ENCODE results near the gene SIPA1L3. TPM values are rescaled to one million over a fixed set of nuclear protein-coding genes. Genes with fewer than 3 reads are reported as not detected.

The SIPA1L3 gene
- total RNA-seq, 1 donor from 2014 or later: 9.4 TPM

DNA sequence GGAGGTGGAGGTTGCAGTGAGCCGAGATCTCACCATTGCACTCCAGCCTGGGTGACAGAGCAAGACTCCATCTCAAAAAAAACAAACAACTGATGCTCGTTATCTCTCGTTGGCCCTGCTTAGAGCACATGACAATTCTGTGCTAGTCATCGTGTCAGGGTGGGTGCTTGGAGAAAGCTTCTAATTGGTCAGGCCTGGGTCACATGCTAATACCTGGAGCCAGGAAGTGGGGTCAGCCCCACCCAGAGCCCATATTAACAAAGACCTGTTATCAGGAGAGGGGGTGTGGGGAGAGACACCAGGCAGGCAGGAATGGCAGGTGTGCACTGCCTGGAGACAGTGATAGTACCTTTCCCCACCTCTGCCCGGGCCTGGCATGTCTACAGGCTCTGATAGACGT, 232.1 kb downstream of the SIPA1L3 start:
- no peak for FAIRE-seq
- DNase-seq (ENCODE audit: low spot score in 2 of 2): no peak

DNA sequence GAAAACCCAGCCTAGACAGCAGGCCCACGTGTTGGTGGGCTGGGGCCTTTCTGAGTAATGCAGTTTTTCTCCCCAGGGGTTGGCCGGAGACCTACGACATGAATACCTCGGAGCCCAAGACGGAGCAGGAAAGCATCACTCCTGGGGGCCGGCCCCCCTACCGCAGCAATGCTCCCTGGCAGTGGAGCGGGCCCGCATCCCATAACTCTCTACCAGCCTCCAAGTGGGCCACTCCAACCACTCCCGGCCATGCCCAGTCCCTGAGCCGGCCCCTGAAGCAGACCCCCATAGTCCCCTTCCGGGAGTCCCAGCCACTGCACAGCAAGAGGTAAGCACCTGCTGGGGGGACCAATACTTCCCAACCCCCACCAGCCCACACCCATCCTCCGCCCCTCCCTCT, 234.1 kb downstream of the SIPA1L3 start:
- no peak for DNase-seq (ENCODE audit: low spot score in 2 of 2)
- no peak for FAIRE-seq

DNA sequence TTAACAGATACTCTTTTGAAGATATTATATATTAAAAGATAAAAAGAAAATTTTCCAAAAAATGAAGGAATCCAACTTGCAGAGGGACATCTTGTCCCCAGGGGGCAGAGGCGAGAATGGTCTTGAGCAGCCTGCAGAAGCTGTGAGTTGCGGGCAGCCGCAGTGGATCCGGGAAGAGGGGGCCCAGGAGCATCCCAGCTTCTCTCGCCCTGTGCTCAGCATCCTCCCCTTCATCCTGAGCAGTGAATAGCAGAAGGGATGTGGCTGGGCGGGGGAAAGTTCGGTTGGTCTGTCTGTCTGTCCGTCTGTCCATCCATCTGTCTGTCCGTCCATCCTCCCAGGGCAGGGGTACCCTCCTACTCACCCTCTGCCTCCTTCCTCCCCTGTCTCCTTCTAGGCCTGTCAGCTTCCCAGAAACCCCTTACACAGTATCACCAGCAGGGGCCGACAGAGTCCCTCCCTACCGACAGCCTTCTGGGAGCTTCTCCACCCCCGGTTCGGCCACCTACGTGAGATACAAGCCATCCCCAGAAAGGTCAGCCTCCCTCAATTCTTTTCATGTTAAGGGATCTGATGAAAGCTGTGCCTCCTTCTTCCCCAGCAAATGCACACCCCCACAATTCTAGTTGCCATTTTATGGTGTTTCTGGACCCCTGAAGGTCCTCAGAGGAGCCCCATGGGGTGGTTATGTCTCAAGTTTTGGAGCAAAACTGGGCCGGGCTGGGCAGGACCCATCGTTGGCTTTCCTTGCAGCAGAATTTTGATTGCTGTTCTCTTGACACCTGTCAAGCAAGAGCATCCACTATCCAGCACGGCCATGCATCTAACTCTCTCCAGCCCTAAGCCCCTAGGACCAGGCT, 235.4 kb downstream of the SIPA1L3 start:
- DNase-seq (ENCODE audit: low spot score in 2 of 2): peak; percentile 65 to 79
- no peak for FAIRE-seq

DNA sequence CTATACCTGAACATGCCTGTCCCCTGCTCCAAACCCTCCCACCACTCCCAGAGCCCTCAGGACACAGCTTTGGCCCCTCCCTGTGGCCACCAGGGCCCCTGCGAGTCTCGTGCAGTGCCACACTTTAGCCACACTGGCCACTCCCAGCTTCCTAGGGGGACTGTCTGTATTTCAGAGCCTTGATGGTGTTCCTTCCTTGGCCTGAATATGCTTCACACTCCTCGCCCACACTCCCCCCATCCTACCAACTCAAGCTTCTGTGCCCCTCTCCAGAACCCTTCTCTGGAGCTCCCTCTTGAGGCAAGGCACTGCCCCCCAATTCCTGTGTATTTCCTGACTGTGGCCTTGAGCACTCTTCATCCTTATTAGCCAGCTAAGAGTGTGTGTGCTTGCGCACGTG, 236.8 kb downstream of the SIPA1L3 start:
- no peak for FAIRE-seq
- DNase-seq (ENCODE audit: low spot score in 2 of 2): no peak

DNA sequence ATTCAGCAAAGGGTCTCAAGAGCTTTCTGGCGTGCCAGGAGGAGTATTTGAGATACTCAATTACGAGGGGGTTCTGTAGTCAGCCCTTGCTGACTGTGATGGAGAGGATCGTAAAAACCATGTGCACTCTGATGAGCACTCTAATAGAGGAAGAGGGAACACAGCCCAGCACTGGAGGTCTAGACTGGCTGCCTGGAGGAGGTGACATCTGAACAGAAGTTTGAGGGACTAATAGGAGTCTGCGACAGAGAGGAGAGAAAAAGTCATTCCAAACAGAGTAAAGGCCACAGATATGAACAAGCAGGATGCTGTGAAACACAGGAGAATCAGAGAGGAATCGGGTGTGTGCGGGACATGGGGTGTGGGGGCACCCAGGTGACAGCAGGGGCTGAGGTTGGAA, 237.7 kb downstream of the SIPA1L3 start:
- no peak for FAIRE-seq
- no peak for DNase-seq (ENCODE audit: low spot score in 2 of 2)

DNA sequence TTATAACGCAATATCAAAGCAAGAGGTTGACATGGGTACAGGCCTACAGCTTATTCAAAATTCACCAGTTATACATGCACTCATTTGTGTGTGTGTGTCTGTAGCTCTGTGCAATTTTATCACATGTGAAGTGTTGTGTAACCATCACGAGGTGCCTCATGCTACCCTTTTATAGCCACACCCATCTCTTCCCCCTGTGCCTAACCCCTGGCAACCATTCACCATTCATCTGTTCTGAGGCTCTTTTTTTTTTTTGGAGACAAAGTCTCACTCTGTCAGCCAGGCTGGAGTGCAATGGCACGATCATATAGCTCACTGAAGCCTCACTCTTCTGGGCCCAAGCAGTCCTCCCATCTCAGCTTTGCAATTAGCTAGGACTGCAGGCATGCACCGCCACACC, 238.6 kb downstream of the SIPA1L3 start:
- FAIRE-seq (no peak), DNase-seq (ENCODE audit: low spot score in 2 of 2) (no peak)

DNA sequence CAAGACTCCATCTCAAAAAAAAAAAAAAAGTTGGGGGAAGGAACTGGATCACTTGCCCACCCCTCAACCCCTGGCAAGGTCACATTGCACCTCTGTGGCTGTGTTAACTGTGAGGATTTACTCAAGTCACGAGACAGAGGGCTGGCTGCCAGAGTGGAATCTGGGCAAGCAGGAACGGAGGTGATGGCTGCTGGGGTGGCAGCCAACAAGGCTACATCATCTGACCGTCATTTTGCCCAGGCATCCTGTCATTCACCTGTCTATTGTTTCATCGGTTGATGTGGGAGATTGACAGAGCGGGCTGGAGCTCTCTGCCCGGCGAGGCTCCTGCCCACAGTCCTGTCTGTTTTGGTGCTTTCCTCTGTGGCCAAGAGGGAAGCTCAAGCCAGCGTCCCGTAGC, 241.3 kb downstream of the SIPA1L3 start:
- FAIRE-seq: no peak
- DNase-seq (ENCODE audit: low spot score in 2 of 2): no peak

DNA sequence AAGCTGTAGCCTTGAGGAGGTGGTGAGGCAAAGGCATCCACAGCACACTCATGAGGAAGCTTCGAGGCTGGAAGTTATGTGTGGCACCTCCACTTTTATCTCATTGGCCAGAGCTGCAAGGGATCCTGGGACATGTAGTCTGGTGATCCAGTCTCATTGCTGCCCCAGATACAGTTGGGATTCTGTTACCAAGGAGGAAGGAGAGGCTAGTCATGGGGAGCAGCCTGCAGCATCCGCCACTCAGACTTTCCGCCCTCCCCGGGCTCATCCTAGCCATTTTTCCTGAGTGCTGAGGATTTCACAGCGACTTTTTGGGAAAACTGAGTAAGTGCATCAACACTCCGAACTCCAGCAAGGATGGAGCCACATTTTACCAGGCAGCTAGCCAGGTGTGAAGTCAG, 242.7 kb downstream of the SIPA1L3 start:
- FAIRE-seq (no peak), DNase-seq (ENCODE audit: low spot score in 2 of 2) (no peak)

DNA sequence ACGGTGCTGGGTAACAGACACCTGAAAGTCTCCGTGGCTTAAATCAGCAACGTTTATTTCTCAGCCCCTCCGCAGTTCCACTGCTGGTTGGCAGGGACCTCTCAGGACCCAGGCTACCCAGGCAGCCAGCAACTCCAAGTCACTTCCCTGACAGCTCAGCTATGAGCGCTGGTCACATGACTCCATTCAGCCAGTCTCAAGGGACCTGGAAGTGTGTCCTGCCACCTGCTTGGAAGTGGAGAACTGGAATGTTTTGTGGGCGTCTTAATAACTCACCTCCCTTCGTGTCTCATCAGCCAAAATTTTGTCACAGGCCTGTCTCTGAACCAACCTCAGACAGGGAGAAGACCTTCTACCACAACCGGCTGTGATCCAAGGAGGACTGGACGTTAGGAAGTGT, 244.2 kb downstream of the SIPA1L3 start:
- FAIRE-seq (no peak), DNase-seq (ENCODE audit: low spot score in 2 of 2) (no peak)

DNA sequence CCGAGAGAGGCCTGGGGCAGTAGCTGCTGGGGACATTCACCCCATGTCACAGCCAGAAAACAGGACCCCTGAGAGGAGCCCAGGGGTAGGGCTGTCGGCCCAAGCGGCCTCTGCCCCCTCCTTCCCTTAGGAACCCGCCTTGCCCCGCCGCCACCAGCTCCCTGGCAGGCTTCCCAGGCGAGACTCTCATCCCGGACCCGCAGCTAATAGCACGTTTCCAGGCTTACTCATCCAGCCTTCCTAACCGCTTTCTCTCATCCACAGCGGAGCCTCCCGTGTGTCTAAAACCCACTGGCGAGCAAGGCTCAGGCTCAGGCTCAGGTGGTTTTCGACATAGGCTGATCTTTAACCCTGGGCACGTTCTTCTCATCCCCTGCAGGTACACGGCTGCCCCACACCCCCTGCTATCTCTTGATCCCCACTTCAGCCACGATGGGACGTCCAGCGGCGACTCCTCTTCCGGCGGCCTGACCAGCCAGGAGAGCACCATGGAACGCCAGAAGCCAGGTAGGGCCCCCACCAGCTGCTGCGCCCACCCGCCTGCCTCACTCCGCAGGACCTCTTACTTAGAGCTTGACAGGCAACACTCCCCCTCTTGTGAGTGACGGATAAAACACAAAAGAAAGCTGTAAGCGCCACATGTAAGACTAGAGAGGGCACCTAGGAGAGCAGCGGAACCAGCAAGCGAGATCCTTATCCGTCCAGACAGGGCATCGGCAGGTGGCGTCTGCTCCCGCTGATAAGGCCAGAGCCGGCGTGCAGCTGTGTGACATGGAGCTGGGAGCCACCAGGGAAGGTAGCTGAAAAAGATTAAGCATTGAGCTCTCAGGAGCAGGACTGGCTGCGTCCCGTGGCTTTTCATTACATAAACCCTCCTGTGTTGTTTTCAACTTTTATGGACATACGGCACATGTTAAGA, 245.7 kb downstream of the SIPA1L3 start:
- FAIRE-seq (no peak), DNase-seq (ENCODE audit: low spot score in 2 of 2) (no peak)

DNA sequence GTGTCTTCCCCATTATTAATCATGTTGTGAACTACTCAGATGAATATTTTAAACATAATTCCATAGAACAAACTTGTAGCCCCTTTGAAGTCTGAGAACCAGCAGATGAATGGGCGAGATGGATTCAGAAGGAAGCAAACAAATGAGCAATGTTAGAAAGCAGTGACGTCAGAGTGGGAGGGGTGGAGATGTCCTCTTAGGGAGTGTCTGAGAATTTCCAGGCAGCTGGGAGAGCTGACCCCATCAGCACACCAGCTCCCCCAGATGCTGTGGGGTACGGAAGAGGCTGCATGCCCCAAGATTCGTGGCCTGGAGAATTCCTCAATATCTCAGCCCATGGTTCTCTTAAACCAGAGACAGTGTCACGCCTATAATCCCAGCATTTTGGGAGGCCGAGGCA, 248.4 kb downstream of the SIPA1L3 start:
- DNase-seq (ENCODE audit: low spot score in 2 of 2): peak; percentile 47 to 52
- FAIRE-seq: no peak

DNA sequence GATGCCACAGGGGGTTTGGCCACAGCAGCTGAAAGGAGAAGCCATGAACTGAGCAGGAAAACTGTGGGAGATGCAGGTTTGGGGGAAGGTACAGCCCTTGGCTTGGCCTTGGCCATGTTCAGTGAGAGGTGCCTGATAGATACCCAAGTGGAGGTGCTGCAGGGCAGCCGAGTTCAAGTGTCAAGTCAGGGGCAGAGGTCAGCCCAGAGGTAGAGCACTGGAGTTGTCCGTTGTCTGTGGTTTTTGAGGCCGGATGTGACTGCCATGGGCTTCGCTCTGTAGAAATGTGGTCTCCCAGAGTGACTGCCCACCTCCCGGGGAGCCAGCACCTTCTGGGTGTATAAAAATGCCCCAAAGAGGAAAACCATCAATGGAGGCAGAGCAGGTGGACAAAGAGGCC, 251.7 kb downstream of the SIPA1L3 start:
- no peak for FAIRE-seq
- DNase-seq (ENCODE audit: low spot score in 2 of 2): no peak

DNA sequence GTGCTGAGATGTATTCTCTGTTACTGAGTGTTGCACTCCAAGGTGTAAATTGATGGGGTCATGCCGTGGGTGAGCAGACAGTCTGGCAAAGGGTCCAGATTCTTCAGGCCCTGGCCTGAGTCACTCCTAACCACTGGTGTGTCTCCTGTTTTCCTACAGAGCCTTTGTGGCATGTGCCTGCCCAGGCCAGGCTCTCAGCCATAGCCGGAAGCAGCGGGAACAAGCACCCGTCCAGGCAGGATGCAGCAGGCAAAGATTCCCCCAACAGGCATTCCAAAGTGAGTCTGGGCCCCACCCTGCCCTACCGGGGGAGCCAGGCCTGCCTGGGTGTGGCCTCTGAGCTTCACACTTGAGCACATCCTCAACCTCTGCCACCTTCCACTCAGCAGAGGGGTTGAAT, 255.1 kb downstream of the SIPA1L3 start:
- FAIRE-seq (no peak), DNase-seq (ENCODE audit: low spot score in 2 of 2) (no peak)

DNA sequence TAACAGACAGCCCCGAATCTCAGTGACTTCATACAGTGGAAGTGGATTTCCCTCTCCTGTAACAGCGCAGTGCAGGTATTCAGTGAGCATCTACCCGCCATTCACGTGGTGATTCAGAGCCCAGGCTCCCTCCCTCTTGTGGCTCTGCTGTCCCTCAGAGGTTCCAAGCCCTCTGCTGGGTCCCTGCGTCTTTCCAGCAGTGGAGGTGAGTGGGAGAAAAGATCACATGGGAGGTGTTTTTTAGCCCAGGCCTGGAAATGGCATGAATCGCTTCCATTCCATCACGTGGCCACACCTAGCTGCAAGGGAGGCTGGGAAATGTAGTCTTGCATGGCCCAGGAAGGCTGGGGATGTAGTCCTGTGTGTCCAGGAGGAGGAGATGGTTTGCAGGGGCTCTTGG, 255.6 kb downstream of the SIPA1L3 start:
- DNase-seq (ENCODE audit: low spot score in 2 of 2): no peak
- FAIRE-seq: no peak

DNA sequence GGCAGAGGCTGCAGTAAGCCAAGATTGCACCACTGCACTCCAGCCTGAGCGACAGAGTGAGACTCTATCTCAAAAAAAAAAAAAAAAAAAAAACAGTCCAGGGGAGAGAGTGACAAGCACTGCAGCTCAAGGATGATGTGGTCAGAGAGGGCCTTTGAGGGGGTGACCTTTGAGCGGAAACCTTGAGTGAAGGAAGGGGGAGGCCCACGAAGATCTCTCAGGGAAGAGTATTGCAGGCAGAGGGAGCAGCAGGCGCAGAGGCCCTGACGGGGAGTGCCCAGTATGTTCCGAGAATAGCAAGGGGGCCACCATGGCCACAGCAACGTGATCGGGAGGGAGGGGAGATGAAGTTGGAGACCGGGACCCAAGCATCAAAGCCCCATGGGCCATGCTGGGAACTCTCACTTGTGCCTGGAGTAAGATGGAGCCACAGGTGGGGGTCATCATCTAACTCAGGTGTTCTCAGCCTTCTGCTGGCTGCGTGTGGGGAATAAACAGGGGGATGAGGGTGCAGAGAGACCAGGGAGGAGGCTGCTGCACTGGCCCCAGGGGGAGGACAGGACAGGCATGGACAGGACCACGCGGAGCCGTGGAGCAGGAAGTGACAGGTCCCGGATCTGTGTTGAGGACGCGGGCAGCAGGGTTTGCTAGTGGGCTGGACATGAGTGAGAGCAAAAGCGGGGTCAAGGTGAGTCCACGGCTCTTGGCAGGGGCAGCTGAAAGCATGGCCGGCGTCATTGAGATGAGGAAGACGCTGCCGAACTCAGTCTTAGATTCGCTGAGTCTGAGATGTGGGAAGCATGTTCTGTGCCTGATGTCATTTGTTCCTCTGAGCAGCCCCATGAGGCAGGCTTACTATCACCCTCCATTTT, 256.6 kb downstream of the SIPA1L3 start:
- DNase-seq (ENCODE audit: low spot score in 2 of 2) (no peak), FAIRE-seq (no peak)

DNA sequence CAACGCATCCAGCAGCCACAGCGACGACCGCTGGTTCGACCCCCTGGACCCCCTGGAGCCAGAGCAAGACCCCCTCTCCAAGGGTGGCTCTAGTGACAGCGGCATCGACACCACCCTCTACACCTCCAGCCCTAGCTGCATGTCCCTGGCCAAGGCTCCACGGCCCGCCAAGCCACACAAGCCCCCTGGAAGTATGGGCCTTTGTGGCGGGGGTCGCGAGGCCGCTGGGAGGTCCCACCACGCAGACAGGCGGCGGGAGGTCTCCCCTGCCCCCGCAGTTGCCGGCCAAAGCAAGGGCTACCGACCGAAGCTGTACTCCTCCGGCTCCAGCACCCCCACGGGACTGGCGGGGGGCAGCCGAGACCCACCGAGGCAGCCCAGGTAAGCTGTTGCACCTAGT, 257.5 kb downstream of the SIPA1L3 start:
- DNase-seq (ENCODE audit: low spot score in 2 of 2) (no peak), FAIRE-seq (no peak)

DNA sequence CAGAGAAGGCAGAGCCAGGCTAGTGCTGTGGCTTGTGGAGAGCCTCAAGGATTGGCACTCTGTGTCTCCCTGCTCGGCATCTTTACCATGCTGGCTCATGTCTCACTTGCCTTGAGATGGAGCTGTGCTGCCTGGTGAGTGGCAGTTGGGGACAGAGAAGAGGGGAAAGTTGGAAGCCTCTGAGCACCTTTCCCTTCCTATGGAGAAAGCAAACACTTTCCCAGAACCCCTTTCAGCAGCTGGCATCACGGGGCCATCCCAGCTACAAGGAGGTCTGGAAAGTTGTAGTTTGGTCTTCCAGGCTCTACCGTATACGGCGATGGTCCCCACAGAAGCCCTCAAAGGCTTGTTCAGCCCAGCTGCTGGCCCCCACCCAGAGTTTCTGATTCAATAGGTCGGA, 258.3 kb downstream of the SIPA1L3 start:
- DNase-seq (ENCODE audit: low spot score in 2 of 2) (no peak), FAIRE-seq (no peak)

DNA sequence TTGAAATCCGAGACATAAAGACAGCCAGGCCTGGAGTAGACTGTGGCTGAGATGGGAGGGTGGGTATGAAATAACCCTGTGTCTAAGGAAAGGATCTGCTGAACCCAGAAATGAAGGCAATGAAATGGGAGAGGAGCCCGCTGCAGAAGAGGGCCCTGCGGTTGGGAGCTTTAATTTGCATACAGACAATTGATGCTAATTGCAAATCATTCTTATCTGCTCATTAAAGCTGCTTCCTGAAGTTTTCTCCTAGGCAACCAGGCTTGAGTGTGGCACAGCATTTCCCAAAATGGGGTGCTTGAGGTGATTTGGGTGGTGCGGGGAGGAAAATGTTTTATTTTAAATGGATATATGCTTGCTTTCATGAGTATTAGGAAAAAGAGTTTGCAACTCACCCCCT, 261.6 kb downstream of the SIPA1L3 start:
- FAIRE-seq: no peak
- DNase-seq (ENCODE audit: low spot score in 2 of 2): no peak

DNA sequence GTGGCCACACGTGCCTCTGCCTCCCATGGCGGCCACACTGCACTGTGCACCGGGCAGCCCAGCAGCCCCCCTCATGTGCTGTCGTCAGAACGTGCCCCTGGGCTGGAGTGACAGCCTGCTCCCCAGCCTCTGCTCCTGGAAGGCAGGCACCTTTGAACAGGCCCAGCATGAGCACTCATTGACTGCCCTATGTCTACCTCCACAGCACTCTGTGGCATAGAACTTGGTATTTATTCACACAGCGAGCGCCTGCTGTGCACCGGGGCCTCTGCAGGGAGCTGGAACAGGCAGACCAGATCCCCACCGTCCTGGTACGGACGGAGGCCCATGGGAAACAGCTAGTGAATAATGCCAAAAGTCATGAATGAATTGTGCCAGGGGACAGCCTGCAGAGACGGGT, 263.3 kb downstream of the SIPA1L3 start:
- DNase-seq (ENCODE audit: low spot score in 2 of 2): no peak
- no peak for FAIRE-seq

DNA sequence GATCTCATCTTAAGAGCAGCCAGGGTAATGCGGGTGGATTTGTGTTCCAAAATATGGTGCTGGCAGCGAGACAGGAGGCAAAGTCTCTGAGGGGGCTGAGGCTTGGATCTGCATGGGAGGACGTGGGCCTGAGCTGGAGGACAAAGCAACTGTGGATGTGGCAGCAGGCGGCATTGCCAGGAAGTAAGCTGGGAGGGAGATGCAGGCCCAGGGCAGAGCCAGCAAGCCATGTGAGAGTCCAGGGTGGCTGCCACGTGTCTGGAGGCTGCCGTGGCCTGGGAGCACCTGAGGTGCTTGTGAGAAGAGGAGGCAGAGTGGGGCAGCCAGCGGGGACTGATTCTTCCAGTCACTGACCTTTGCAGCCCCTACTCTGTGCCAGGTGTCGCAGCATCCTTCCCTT, 265.0 kb downstream of the SIPA1L3 start:
- DNase-seq (ENCODE audit: low spot score in 2 of 2) (peak in 1 of 2 donors; percentile 47), FAIRE-seq (no peak)
